CD14-positive monocyte (primary cell): ENCODE measurements around the gene ZNF239. TPM values are rescaled to one million over a fixed set of nuclear protein-coding genes. Genes with fewer than 3 reads are reported as not detected.
A peak's percentile ranks its signal among the peaks of the same experiment; 100 is the strongest.
"Not testable (repeated sequence)": the region's sequence is repeated elsewhere in the genome, so short reads cannot be mapped to it uniquely, and the experiment has no call there.

ENCODE experiments used
- DNase-seq, 3 donors: peaks; one replicate each; pipeline ENCODE4 v3.0.0-alpha.2; 2011 to 2022
- H2AFZ ChIP-seq: 2 replicates; pipeline ENCODE4 v1.6.0; 2012; ENCODE audit warnings: mild to moderate bottlenecking, low read depth, low read length, inconsistent platforms; ENCODE audit not compliant: insufficient read depth, poor library complexity, severe bottlenecking
- H3K27ac ChIP-seq, 2 donors: 1 replicate in 1 of 2; 2 replicates in 1 of 2; pipeline ENCODE4 v1.5.1; 2012 to 2013; ENCODE audit warnings: low read length in 2 of 2, control low read depth in 1 of 2, inconsistent platforms in 1 of 2, low read depth in 1 of 2, mild to moderate bottlenecking in 1 of 2
- H3K27me3 ChIP-seq, 2 donors: one replicate each; pipeline versions ENCODE4 v1.6.0 to v1.6.1; 2011 to 2013; ENCODE audit warnings: low read length in 2 of 2; ENCODE audit not compliant: control insufficient read depth in 2 of 2, insufficient read depth in 2 of 2
- H3K36me3 ChIP-seq, 2 donors: replicated peaks in 1 of 2; 1 replicate in 1 of 2; 2 replicates in 1 of 2; pipeline versions ENCODE4 v1.5.1 to v1.6.1; 2012 to 2013; ENCODE audit warnings: low read length in 2 of 2, control low read depth in 1 of 2, inconsistent platforms in 1 of 2, mild to moderate bottlenecking in 1 of 2; ENCODE audit not compliant: insufficient read depth in 2 of 2, control insufficient read depth in 1 of 2
- H3K4me1 ChIP-seq, 2 donors: 1 replicate in 1 of 2; 2 replicates in 1 of 2; pipeline versions ENCODE4 v1.5.1 to v1.6.1; 2012 to 2013; ENCODE audit warnings: low read length in 2 of 2, control low read depth in 1 of 2, inconsistent platforms in 1 of 2, mild to moderate bottlenecking in 1 of 2, moderate library complexity in 1 of 2; ENCODE audit not compliant: insufficient read depth in 2 of 2, control insufficient read depth in 1 of 2
- H3K4me2 ChIP-seq: replicated peaks from 2 replicates; pipeline ENCODE3; 2012; ENCODE audit warnings: low read length, moderate library complexity, mild to moderate bottlenecking; ENCODE audit not compliant: poor library complexity, severe bottlenecking; ENCODE audit errors: extremely low read depth
- H3K4me3 ChIP-seq, 3 experiments: fragments of 200-600 bp in 1 of 3; sonication (generic) in 1 of 3; replicated peaks in 1 of 3; 1 replicate in 2 of 3; 2 replicates in 1 of 3; pipeline ENCODE4 v1.5.1; 2011 to 2013; ENCODE audit warnings: low read length in 3 of 3, mild to moderate bottlenecking in 3 of 3, control low read depth in 2 of 3, low read depth in 2 of 3, inconsistent platforms in 1 of 3, moderate library complexity in 1 of 3
- H3K79me2 ChIP-seq: 2 replicates; pipeline ENCODE4 v1.6.0; 2012; ENCODE audit warnings: mild to moderate bottlenecking, control low read depth, inconsistent platforms, low read length, moderate library complexity; ENCODE audit not compliant: insufficient read depth
- H3K9ac ChIP-seq: 2 replicates; pipeline ENCODE4 v1.6.0; 2017; ENCODE audit warnings: low read length, mild to moderate bottlenecking; ENCODE audit not compliant: insufficient read depth, poor library complexity, severe bottlenecking
- H3K9me3 ChIP-seq, 2 donors: replicated peaks in 1 of 2; 1 replicate in 1 of 2; 2 replicates in 1 of 2; pipeline versions ENCODE4 v1.5.1 to v1.6.1; 2012 to 2013; ENCODE audit warnings: low read length in 2 of 2, control low read depth in 1 of 2; ENCODE audit not compliant: control insufficient read depth in 1 of 2, insufficient read depth in 1 of 2
- H4K20me1 ChIP-seq: 2 replicates; pipeline ENCODE4 v1.6.0; 2012; ENCODE audit warnings: mild to moderate bottlenecking, low read length, control low read depth, moderate library complexity; ENCODE audit not compliant: insufficient read depth
- H3K27ac Mint-ChIP-seq, 7 donors: one replicate each; pipeline ENCODE4 v1.8.0; 2020; ENCODE audit warnings: mild to moderate bottlenecking in 7 of 7, mixed read lengths in 7 of 7, moderate library complexity in 6 of 7, inconsistent platforms in 2 of 7
- H3K27me3 Mint-ChIP-seq, 3 donors: one replicate each; pipeline ENCODE4 v1.8.0; 2021 to 2022; ENCODE audit warnings: low read depth in 3 of 3, mild to moderate bottlenecking in 3 of 3, mixed read lengths in 3 of 3, moderate library complexity in 3 of 3, inconsistent platforms in 1 of 3
- H3K36me3 Mint-ChIP-seq, 2 donors: one replicate each; pipeline ENCODE4 v1.8.0; 2020; ENCODE audit warnings: mixed read lengths in 2 of 2, inconsistent platforms in 1 of 2, mild to moderate bottlenecking in 1 of 2
- H3K4me1 Mint-ChIP-seq: one replicate; pipeline ENCODE4 v1.8.0; 2020; ENCODE audit warnings: mild to moderate bottlenecking, mixed read lengths
- H3K4me3 Mint-ChIP-seq, 2 donors: one replicate each; pipeline ENCODE4 v1.8.0; 2020; ENCODE audit warnings: mild to moderate bottlenecking in 2 of 2, mixed read lengths in 2 of 2, moderate library complexity in 1 of 2
- H3K9me3 Mint-ChIP-seq, 7 donors: one replicate each; pipeline ENCODE4 v1.8.0; 2020 to 2022; ENCODE audit warnings: mixed read lengths in 7 of 7, mild to moderate bottlenecking in 6 of 7, moderate library complexity in 6 of 7, inconsistent platforms in 2 of 7
- CTCF ChIP-seq: fragments of 200-600 bp; IDR thresholded peaks from one replicate; pipeline ENCODE4 v1.8.0; 2022; ENCODE audit warnings: antibody characterized with exemption, mild to moderate bottlenecking
- WGBS: methylation state at CpG from one replicate; pipeline ENCODE4 v1.1.5; 2013; ENCODE audit warnings: missing lambda C conversion rate; ENCODE audit not compliant: insufficient coverage; 5-methylcytosine and 5-hydroxymethylcytosine counted together
- intact Hi-C, 2 donors: fragments of 100-400 bp; cut with micrococcal nuclease; formaldehyde crosslinking; loops; one replicate each; pipeline versions ENCODE4 v1.15.0 to v1.15.1; 2023
- polyA plus RNA-seq, 3 donors: library from polyadenylated mRNA; depleted of rRNA in 1 of 3; unstranded in 2 of 3; stranded (reverse) in 1 of 3; fragments of 300-500 nt in 2 of 3; fragments of >200 nt in 1 of 3; fragmentation: Illumina TruSeq in 2 of 3; gene quantifications; 1 replicate in 2 of 3; 2 replicates in 1 of 3; pipeline ENCODE4 v1.2.3, GENCODE V29; 2012 to 2021

ZNF239 gene
- polyA plus RNA-seq, 3 donors: 0.07 TPM; not detected in 2

GRCh38 chr10:43594944-43595589 is 20.7 kb upstream of the ZNF239 start:
- intact Hi-C loops: no loop called here
- Histone ChIP-seq H3K4me2 (peak overlapping the region; percentile 75), H2AFZ (peak overlapping the region; percentile 79), H3K36me3 (no peaks in the 10 kb centered on the region), H3K79me2 (no peaks in the 10 kb centered on the region), H3K4me3 (peak overlapping the region in 2 of 3 experiments; percentile 37 to 69), H3K9ac (peak overlapping the region; percentile 47), H3K9me3 (peaks cover 10% of the 10 kb centered on the region in 2 donors), H3K4me1 (peaks cover 17 to 25% of the 10 kb centered on the region in 2 donors), H4K20me1 (no peaks in the 10 kb centered on the region), H3K27me3 (no peaks in the 10 kb centered on the region), H3K27ac (peak overlapping the region in 1 of 2 donors; percentile 44)
- Mint-ChIP-seq H3K27me3 (peaks cover 1 to 3% (median 2%) of the 10 kb centered on the region in 3 donors), H3K9me3 (peaks cover 2 to 21% (median 14%) of the 10 kb centered on the region in 7 donors), H3K4me1 (peaks cover 24% of the 10 kb centered on the region), H3K4me3 (peak overlapping the region; percentile 82 to 97), H3K36me3 (no peaks in the 10 kb centered on the region), H3K27ac (peak overlapping the region in 5 of 7 donors; percentile 27 to 83 (median 77))
- 11% methylated on average over 7 of the region's 8 CpGs for WGBS
- no peak for TF ChIP-seq CTCF
- peak in 2 of 3 donors; percentile 12 to 27 for DNase-seq

- WGBS: no CpG with 5 or more reads among the region's 5 CpGs
- Mint-ChIP-seq H3K4me3 (no peak overlapping the region), H3K9me3 (peaks cover 2 to 18% (median 11%) of the 10 kb centered on the region in 7 donors), H3K27me3 (peaks cover 1 to 3% (median 2%) of the 10 kb centered on the region in 3 donors), H3K27ac (no peak overlapping the region), H3K4me1 (peaks cover 20% of the 10 kb centered on the region), H3K36me3 (no peaks in the 10 kb centered on the region)
- intact Hi-C loops: no loop called here
- Histone ChIP-seq H3K36me3 (no peaks in the 10 kb centered on the region), H3K9ac (no peak overlapping the region), H3K27ac (no peak overlapping the region), H2AFZ (no peak overlapping the region), H3K4me3 (no peak overlapping the region), H4K20me1 (no peaks in the 10 kb centered on the region), H3K4me1 (peaks cover 17 to 19% of the 10 kb centered on the region in 2 donors), H3K4me2 (no peak overlapping the region), H3K27me3 (no peaks in the 10 kb centered on the region), H3K9me3 (peaks cover 10 to 11% of the 10 kb centered on the region in 2 donors), H3K79me2 (no peaks in the 10 kb centered on the region)
- no peak for DNase-seq
- no peak for TF ChIP-seq CTCF
Measured at GRCh38 chr10:43591303-43591904, 17.0 kb upstream of the ZNF239 start.

GRCh38 chr10:43586730-43587115 is 12.3 kb upstream of the ZNF239 start:
- H3K36me3 Mint-ChIP-seq, H3K36me3 ChIP-seq, H3K27me3 ChIP-seq, DNase-seq, H3K27ac Mint-ChIP-seq, H3K9ac ChIP-seq, H4K20me1 ChIP-seq, H3K4me2 ChIP-seq, H3K4me3 Mint-ChIP-seq, H3K4me1 ChIP-seq, H3K4me1 Mint-ChIP-seq, H3K27ac ChIP-seq, H3K27me3 Mint-ChIP-seq, intact Hi-C loops, H2AFZ ChIP-seq, H3K79me2 ChIP-seq, H3K4me3 ChIP-seq: not testable (repeated sequence)
- H3K9me3 ChIP-seq: peaks cover 5 to 11% of the 10 kb centered on the region in 2 donors
- peaks cover 7 to 23% (median 10%) of the 10 kb centered on the region in 7 donors for H3K9me3 Mint-ChIP-seq
- WGBS: no CpG with 5 or more reads among the region's 3 CpGs
